SK-N-DZ (cell line): ENCODE measurements around the gene GLYR1. TPM values are rescaled to one million over a fixed set of nuclear protein-coding genes. Genes with fewer than 3 reads are reported as not detected.
A peak's percentile ranks its signal among the peaks of the same experiment; 100 is the strongest.
"Not testable (repeated sequence)": the region's sequence is repeated elsewhere in the genome, so short reads cannot be mapped to it uniquely, and the experiment has no call there.

Experiments used
- DNase-seq: peaks from one replicate; pipeline ENCODE4 v3.0.0-alpha.2; 2015; ENCODE audit warnings: low spot score
- polyA plus RNA-seq, 2 experiments: library from polyadenylated mRNA; depleted of rRNA; stranded (reverse); fragments of >200 nt; gene quantifications; 2 replicates each; pipeline ENCODE4 v1.2.3, GENCODE V29; 2014

GLYR1 gene
- polyA plus RNA-seq (2014; cell fraction: cytosol; rRNA removed) = 49.3 and 50.6 TPM in 2 replicates
- polyA plus RNA-seq (2014; cell fraction: nucleus; rRNA removed) = 35.7 and 56.2 TPM in 2 replicates

DNA sequence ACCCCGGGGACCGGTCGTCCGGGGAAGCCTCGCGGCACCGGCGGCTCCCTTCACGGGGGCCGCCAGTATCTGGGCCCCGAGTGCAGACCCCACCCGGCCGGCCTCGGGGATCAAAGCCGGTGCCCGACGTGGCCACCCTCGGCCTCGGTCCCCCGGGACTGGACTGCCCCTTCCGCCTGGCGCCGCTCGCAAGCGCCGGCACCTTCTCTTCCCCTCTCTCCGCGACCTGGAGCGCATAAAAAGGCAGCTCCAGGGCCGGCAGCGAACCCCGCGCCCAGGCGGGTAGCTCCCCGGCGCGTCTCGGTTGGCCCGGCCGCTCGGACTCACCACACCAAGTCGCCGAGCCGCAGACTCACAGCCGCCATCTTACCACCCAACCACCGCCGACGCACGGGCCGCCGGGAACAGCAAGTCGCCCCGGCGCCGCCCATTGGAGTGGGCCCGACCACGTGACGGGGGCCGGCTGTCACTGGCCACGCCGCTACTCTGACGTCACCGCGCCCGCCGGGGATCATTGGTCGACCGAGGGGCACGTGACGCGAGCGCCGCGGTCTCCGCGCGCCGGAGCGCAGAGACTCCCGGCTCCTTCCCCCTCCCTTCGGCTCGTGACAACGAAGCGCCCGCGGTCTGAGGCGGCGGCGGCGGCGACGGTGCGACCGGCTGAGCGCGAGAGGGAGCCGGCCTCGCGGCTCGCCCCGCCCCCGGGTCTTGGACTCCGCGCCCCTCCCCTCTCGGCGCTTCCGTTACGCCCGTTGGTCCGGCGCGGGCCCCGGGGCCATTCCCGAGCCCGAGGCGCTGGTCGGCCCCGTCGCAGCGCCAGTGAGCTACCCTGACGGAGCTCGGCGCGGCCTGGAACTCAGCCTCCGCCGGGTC, at the start of gene GLYR1, which contains the start of gene UBN1:
Gene GLYR1 (minus strand): TSS at position 388 of the 873 bp plus-strand sequence. CDS start 23 bp downstream, at position 365.
Gene UBN1 (plus strand): TSS at position 581 of the 873 bp plus-strand sequence. CDS start 5,437 bp downstream, outside the sequence.
- peak; percentile 96 for DNase-seq

- DNase-seq = not testable (repeated sequence)
These were observed 49.7 kb upstream of the GLYR1 start for GRCh38 chr16:4896761-4897160.

- DNase-seq = no peak
These were observed 48.3 kb upstream of the GLYR1 start for GRCh38 chr16:4895366-4895765.

GRCh38 chr16:4894276-4895150, 47.4 kb upstream of the GLYR1 start:
- peak; percentile 91 for DNase-seq

- DNase-seq = no peak
These were observed 46.2 kb upstream of the GLYR1 start for GRCh38 chr16:4893103-4893862.

- no peak for DNase-seq
These were observed 45.4 kb upstream of the GLYR1 start for GRCh38 chr16:4892361-4893102.

DNA sequence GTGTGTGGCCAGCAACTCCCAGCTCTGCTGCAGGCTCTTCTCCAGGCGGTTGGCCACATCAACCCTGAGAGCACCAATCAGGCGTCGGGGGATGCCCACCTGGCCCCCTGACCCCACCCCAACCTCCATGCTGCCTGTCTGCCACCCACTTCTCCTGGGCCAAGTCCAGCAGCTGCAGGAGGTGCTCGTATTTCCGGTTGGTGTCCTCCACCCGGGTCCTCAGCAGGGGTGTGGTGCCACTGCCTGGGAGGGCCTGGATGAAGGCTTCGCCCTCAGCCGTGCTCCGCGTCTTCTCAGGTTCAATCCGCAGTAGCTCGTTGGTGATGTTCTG, 44.8 kb upstream of the GLYR1 start:
- DNase-seq = no peak

GRCh38 chr16:4891097-4891885, 44.2 kb upstream of the GLYR1 start:
- DNase-seq = no peak

GRCh38 chr16:4890686-4891085, 43.6 kb upstream of the GLYR1 start:
- DNase-seq = no peak

DNA sequence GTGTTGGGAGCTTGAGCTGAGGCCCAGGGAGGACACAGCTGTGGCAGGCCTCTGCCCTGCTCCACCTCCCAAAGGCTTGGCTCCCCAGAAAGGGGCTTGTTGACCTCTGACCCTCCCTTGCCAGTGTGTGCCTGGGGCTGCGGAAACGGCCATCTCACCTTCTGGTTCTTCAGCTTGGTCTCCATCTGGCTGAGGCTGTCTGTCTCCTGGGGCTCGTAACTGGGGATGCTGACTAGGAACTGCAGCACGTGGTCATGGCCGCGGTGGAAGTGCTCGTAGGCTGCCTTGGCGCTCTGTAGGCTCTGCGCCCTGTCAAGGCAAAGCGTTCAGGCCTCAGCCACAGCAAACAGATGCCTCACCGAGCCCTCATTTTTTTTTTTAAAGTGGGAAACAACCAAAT, 42.9 kb upstream of the GLYR1 start:
- DNase-seq = no peak

GRCh38 chr16:4888428-4889135, 41.5 kb upstream of the GLYR1 start:
- DNase-seq = no peak

- no peak for DNase-seq
These were observed 39.1 kb upstream of the GLYR1 start for GRCh38 chr16:4886151-4886550.

DNA sequence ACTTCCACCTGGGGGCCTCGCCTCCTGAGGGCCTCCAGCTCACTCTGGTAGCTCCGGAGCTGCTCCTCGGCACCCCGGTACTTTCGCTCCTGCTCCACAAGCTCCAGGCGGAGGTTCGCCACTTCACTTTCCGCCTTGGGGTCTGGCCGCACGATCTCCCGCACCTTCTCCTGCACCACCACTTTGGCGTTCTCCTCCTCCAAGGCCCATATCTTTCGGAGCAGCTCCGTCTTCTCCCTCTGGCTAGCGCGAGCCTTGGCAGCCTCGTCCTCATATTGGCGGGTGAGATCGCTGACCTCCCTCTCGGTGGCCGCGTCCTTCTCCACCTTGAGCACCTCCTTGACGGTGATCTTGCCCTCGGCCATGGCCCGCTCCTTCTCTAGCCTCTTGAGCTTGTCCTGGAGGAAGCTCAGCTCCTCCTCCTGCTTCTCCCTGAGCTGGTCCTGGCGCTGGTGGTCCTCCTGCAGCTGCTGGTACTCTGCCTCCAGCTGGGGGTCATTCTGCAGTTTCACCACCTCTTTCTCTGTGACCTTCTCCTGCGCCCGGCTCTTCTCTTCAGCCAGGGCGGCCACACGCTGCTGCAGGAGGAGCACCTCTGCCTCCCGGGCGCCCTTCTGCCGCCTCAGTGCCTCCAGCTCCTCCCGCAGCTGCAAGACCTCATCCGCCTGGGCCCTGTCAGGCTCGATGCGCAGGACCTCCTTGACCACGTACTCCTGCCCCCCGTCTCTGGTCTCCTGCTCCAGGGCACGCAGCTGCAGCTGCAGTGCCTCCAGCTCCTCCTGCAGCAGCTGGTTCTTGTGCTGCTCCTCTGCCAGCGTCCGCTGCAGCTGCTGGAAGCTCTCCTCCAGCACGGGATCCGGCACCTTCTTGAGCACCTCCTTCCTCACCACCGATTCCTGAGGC, 38.1 kb upstream of the GLYR1 start:
- DNase-seq = no peak

DNA sequence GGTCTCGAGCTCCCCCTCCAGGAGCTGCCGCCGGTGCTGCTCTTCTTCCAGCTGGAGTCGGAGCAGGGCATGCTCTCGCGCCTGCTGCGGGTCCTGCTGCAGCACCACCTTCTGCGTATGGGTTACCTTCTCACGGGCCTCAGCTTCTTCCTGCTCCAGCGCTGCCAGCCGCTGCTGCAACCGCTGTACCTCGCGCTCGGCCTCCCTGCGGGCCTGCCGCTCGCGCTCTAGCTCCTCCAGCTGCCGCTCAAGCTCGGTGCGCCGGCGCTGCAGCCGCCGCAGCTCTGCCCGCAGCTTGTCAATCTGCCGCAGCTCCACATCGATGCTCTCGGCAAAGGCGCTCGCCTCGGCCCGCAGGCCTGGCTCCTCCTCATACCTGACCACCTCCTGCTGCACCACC, 37.1 kb upstream of the GLYR1 start:
- no peak for DNase-seq

DNA sequence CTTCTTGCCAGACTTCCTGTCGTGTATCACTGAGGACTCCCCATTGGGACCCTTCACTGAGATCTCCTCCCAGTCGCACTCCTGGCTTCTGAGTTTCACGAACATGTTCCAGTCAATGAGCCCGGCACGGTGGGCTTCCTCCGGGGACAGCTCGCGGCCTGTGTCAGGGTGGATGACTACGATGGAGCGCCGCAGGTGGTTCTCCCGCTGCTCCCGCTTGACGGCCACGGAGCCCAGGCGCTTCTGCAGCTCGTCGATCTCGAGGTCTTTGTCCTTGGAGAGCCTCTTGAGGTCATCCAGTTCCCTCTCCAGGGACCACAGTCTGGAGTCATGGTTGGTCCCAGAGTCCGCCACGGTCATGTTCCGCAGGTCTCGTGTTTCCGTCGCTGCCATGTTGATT, 36.4 kb upstream of the GLYR1 start:
- no peak for DNase-seq

GRCh38 chr16:4882633-4883285, 35.7 kb upstream of the GLYR1 start:
- no peak for DNase-seq

DNA sequence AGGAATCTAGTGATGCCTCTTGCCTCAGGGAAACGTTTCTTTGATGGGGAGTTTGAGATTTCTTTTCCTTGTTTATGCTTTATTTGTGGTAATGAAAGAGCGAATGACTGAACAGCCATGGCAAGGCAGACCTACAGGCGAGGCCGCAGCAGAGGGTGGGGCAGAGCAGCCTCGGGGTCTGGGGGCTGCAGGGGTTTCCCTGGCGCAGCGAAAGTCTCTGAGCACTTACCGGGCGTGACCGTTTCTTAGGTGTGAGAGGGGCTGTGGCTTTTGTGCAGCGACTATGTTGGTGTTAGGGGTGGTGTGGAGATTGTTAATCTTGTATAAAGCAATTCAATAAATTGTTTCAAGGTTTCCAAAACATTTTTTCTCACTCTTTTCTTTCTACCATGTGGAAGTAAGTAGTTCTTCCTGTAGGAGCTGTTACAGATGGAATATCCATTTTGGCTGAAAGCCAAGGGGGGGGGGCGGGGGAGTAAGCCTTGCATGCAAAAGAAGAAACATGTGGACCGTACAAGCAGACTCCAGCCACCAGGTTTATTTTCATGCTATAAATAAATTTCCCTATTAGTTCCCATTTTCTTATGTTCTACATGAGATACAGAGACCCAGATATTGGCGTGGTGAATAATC, 35.0 kb upstream of the GLYR1 start:
- DNase-seq = no peak
